ENCODE data around the gene AADACL2.

The AADACL2 gene

GRCh38 chr3:151733613-151734012 is at the start of gene AADACL2:
AADACL2 (plus strand) TSS chr3:151733927; CDS start chr3:151734036, 109 bp downstream.
- DNase-seq (ENCODE audit: low read depth in 1 of 2, low spot score in 1 of 2) = no peak
- in situ Hi-C loops (cut with HindIII; ENCODE audit: low pct_unique_long_range_greater_than_20kb, low sequenced_read_pairs) = no loop called here
- TF ChIP-seq JUND (IDR thresholded peaks at IDR 0.05; ENCODE audit: low read depth) = no peak

GRCh38 chr3:151684094-151684493 is 49.6 kb upstream of the AADACL2 start:
- no peak for DNase-seq (ENCODE audit: low read depth in 1 of 2, low spot score in 1 of 2)
- in situ Hi-C loops (cut with HindIII; ENCODE audit: low pct_unique_long_range_greater_than_20kb, low sequenced_read_pairs) = no loop called here

GRCh38 chr3:151686257-151686656 is 47.5 kb upstream of the AADACL2 start:
- no peak for TF ChIP-seq JUND (IDR thresholded peaks at IDR 0.05; ENCODE audit: low read depth)
- no peak for DNase-seq (ENCODE audit: low read depth in 1 of 2, low spot score in 1 of 2)
- in situ Hi-C loops (cut with HindIII; ENCODE audit: low pct_unique_long_range_greater_than_20kb, low sequenced_read_pairs) = no loop called here

More at GRCh38 chr3:151684094-151684493, 49.6 kb upstream of the AADACL2 start:
- no peak for TF ChIP-seq JUND (IDR thresholded peaks at IDR 0.05; ENCODE audit: low read depth)

GRCh38 chr3:151687076-151687475 is 46.7 kb upstream of the AADACL2 start:
- in situ Hi-C loops (cut with HindIII; ENCODE audit: low pct_unique_long_range_greater_than_20kb, low sequenced_read_pairs) = no loop called here
- DNase-seq (ENCODE audit: low read depth in 1 of 2, low spot score in 1 of 2) = no peak
- TF ChIP-seq JUND (IDR thresholded peaks at IDR 0.05; ENCODE audit: low read depth) = no peak

GRCh38 chr3:151688571-151688970 is 45.2 kb upstream of the AADACL2 start:
- in situ Hi-C loops (cut with HindIII; ENCODE audit: low pct_unique_long_range_greater_than_20kb, low sequenced_read_pairs) = no loop called here
- TF ChIP-seq JUND (IDR thresholded peaks at IDR 0.05; ENCODE audit: low read depth) = no peak
- DNase-seq (ENCODE audit: low read depth in 1 of 2, low spot score in 1 of 2) = no peak

- in situ Hi-C loops (cut with HindIII; ENCODE audit: low pct_unique_long_range_greater_than_20kb, low sequenced_read_pairs) = no loop called here
- DNase-seq (ENCODE audit: low read depth in 1 of 2, low spot score in 1 of 2) = no peak
- no peak for TF ChIP-seq JUND (IDR thresholded peaks at IDR 0.05; ENCODE audit: low read depth)
These were observed 43.1 kb upstream of the AADACL2 start for GRCh38 chr3:151690645-151691044.

GRCh38 chr3:151697496-151697895 is 36.2 kb upstream of the AADACL2 start:
- no peak for TF ChIP-seq JUND (IDR thresholded peaks at IDR 0.05; ENCODE audit: low read depth)
- in situ Hi-C loops (cut with HindIII; ENCODE audit: low pct_unique_long_range_greater_than_20kb, low sequenced_read_pairs) = no loop called here
- no peak for DNase-seq (ENCODE audit: low read depth in 1 of 2, low spot score in 1 of 2)

GRCh38 chr3:151707216-151707615 is 26.5 kb upstream of the AADACL2 start:
- TF ChIP-seq JUND (IDR thresholded peaks at IDR 0.05; ENCODE audit: low read depth) = no peak
- in situ Hi-C loops (cut with HindIII; ENCODE audit: low pct_unique_long_range_greater_than_20kb, low sequenced_read_pairs) = no loop called here
- no peak for DNase-seq (ENCODE audit: low read depth in 1 of 2, low spot score in 1 of 2)

GRCh38 chr3:151708868-151709267 is 24.9 kb upstream of the AADACL2 start:
- DNase-seq (ENCODE audit: low read depth in 1 of 2, low spot score in 1 of 2) = no peak
- in situ Hi-C loops (cut with HindIII; ENCODE audit: low pct_unique_long_range_greater_than_20kb, low sequenced_read_pairs) = no loop called here
- TF ChIP-seq JUND (IDR thresholded peaks at IDR 0.05; ENCODE audit: low read depth) = no peak

- no peak for DNase-seq (ENCODE audit: low read depth in 1 of 2, low spot score in 1 of 2)
- TF ChIP-seq JUND (IDR thresholded peaks at IDR 0.05; ENCODE audit: low read depth) = no peak
- in situ Hi-C loops (cut with HindIII; ENCODE audit: low pct_unique_long_range_greater_than_20kb, low sequenced_read_pairs) = no loop called here
These were observed 23.9 kb upstream of the AADACL2 start for GRCh38 chr3:151709847-151710246.

- no peak for TF ChIP-seq JUND (IDR thresholded peaks at IDR 0.05; ENCODE audit: low read depth)
- in situ Hi-C loops (cut with HindIII; ENCODE audit: low pct_unique_long_range_greater_than_20kb, low sequenced_read_pairs) = no loop called here
- DNase-seq (ENCODE audit: low read depth in 1 of 2, low spot score in 1 of 2) = no peak
These were observed 12.4 kb upstream of the AADACL2 start for GRCh38 chr3:151721294-151721693.

- no peak for TF ChIP-seq JUND (IDR thresholded peaks at IDR 0.05; ENCODE audit: low read depth)
- no peak for DNase-seq (ENCODE audit: low read depth in 1 of 2, low spot score in 1 of 2)
- in situ Hi-C loops (cut with HindIII; ENCODE audit: low pct_unique_long_range_greater_than_20kb, low sequenced_read_pairs) = no loop called here
These were observed 10.9 kb upstream of the AADACL2 start for GRCh38 chr3:151722856-151723255.

- in situ Hi-C loops (cut with HindIII; ENCODE audit: low pct_unique_long_range_greater_than_20kb, low sequenced_read_pairs) = no loop called here
- no peak for DNase-seq (ENCODE audit: low read depth in 1 of 2, low spot score in 1 of 2)
- no peak for TF ChIP-seq JUND (IDR thresholded peaks at IDR 0.05; ENCODE audit: low read depth)
These were observed 8.9 kb upstream of the AADACL2 start for GRCh38 chr3:151724576-151725562.
